Measurements from ENCODE around the gene SSX2IP.
"Not testable (repeated sequence)": the region's sequence is repeated elsewhere in the genome, so short reads cannot be mapped to it uniquely, and the experiment has no call there.

Gene SSX2IP

GRCh38 chr1:84675106-84675505, 15.2 kb downstream of the SSX2IP start:
- DNase-seq: no peak

DNA sequence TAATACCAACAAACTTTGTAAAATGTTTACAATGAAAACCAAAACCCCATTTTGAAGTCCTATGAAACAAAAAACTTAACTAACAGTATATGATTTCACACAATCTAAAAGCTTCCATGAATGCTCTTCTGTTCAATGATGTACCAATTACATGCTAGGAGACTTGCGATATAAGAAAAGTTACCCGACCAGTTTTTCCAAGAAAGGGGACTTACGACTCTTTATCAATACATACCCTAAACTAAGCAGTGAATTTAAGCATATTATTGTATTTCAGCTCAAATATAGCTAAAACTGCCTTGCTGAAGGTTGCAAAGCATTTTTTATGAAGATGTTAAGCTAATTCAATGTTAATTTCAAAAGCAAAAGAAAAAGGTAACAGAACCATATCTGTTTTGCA, 15.6 kb downstream of the SSX2IP start:
- no peak for DNase-seq

- DNase-seq: no peak
Observed at GRCh38 chr1:84674021-84674420, 16.2 kb downstream of the SSX2IP start.

- no peak for DNase-seq
Observed at GRCh38 chr1:84672080-84672854, 18.0 kb downstream of the SSX2IP start.

DNA sequence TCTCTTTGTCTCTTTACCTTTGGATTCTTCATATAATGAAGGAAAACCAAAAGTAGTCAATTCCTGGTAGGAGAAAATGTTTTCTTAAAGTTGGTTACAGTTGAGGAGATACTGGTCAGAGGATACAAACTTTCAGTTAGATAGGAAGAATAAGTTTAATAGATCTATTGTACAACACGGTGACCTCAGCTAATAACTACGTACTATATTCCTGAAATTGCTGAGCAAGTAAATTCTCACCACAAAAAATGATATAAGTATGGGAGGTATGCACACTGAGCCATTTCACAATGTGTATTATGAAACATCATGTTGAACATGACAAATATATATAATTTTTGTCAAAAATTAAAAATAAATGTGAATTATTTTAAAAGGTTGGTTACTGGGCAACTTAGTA, 20.4 kb downstream of the SSX2IP start:
- DNase-seq: no peak

GRCh38 chr1:84668185-84668584, 22.1 kb downstream of the SSX2IP start:
- peak; percentile 34 for DNase-seq

- DNase-seq: no peak
Observed at GRCh38 chr1:84665703-84666317, 24.5 kb downstream of the SSX2IP start.

DNA sequence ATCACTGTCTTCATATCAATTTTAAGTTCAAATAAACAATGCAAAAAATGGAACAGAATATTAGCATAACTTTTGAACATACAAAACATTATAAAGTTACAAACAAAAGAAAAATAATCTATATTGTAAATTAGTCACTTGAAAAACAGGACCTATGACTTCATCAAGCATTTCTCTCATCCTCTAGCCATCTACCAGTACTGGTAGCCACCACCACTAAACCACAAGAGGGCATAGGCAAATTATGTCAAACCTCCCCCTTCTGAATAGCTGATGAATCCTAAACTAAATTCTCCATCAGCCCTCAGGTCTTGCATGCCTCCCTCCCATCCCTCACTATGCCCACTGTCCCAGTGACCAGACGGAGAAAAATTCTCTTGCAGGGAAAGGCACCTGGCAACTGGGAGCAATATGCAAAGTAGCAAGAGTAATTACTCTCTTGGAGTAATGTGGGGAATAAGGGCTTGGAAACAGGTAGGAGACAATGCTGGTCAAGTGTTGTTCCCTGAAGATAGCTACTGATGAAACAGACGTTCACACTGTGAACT, 37.1 kb downstream of the SSX2IP start:
- no peak for DNase-seq

GRCh38 chr1:84644472-84644871, 45.8 kb downstream of the SSX2IP start:
- no peak for DNase-seq

DNA sequence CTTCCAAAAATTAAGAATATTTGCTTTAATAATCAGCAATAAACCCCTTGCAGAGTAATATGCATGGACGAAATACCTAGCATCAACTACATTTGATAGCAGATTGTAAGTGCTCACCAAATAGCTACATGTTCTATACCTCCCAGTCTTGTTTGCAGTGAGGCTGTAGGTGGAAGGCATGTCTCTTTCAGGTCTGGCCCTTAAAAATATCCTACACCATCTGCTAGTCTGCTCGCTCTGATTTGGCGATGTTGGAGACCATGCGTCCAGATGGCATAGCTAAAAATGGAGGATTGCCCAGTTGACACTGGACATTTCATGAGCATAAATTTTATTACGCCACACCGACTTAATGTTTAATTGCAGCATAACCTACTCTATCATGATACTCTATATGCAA, 47.1 kb downstream of the SSX2IP start:
- no peak for DNase-seq

- DNase-seq: no peak
Observed at GRCh38 chr1:84642774-84643173, 47.5 kb downstream of the SSX2IP start.

DNA sequence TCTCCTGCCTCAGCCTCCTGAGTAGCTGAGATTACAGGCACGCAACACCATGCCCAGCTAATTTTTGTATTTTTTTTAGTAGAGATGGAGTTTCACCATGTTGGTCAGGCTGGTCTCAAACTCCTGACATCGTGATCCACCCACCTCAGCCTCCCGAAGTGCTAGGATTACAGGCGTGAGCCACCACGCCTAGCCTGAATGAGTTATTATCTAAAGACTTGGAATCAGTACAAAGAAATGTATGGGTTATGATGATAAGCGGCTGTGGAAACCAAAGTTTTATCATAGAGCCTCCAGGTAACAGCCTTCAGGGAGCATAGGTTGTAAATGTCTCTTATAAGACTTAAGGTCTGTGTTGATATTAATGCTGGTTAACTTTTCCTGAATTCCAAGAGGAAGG, 50.5 kb downstream of the SSX2IP start:
- DNase-seq: not testable (repeated sequence)

DNA sequence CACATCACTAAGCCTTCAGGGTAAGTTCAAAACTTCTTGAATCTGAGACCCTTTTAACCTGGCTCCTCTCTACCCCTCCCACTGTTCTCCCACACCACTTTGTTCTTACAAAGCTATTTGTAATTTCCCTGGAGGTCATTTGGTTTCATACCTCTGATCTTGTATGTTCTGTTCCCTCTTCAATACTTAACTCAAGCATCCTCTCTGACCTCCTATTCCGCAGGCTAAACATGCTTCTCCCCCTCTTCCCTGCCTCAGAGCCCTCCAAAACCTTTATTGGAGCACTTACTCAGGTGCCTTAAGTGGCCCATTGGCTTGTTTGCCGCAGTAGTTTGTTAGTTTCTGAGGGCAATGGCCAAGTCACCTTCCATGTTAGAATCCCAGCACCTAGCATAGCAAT, 54.8 kb downstream of the SSX2IP start:
- no peak for DNase-seq

GRCh38 chr1:84634536-84635205, 55.6 kb downstream of the SSX2IP start:
- DNase-seq: no peak

DNA sequence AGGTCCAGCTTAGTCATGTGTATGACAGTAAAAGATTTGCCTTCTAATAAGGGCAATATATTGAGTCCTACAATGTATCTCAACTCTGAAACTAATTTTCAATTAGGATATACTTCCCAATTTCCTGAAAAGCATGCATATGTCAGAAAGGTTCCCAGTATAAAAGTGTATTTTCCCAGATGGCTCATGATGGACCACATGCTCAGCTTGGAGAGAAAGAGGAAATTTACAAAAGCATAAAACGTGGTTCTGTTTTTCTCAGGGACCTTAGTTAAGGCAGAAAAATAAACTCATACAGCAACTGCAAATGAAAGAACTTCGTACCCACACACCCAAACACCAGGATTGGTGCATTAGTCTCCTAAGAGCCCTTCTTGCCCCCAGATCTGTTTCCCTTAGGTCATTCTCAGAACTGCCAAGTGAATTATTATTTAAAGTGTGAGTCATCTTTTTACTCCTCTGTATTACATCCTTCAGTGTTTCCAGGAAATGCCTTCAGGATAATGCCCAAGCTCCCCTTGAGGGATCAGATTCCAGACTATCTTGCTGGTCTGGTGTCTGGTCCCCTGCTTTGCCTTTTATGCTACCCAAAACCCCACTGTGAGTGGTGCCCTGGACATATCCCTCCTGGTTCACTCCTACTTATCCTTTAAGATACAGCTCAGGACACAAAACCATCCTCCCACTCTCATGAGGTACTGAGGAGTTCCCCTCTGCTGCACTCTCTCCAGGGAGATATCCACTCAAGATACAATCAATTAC, 57.4 kb downstream of the SSX2IP start:
- no peak for DNase-seq

GRCh38 chr1:84632137-84632536, 58.1 kb downstream of the SSX2IP start:
- DNase-seq: no peak

DNA sequence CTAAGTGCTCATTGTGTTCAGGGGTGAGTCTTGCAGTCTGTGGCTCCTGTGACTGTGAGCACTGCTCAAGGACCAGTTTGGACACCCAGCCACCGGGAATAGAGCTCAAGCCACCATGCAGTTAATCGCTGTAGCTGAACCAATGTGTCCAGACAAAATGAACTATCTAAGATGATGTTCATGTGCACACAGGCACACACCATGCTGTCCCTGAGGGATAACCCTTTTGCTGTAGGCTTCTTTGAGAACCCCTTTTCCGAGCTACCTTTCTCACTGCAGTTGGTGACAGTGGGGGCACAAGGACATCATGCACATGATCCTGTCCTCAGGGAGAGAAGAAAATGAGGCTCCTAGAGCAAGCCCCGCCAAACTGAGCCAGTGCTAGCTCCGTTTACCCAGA, 65.4 kb downstream of the SSX2IP start:
- DNase-seq: no peak

DNA sequence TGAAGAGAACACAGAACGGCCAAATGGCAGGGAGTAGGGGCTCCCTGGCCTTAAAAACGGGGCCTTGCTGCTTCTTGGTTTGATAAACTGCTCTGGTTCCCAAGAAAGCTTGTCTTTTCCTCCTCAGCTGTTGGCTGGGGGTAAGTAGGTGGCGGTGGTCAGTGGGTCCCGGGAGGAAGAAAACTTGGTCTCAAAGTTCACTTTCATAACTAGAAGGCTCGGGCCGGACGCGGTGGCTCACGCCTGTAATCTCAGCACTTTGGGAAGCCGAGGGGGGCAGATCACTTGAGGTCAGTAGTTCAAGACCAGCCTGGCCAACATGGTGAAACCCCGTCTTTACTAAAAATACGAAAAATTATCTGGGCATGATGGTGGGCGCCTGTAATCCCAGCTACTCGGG, 68.7 kb downstream of the SSX2IP start:
- DNase-seq: no peak

GRCh38 chr1:84620720-84621313, 69.4 kb downstream of the SSX2IP start:
- peak; percentile 81 for DNase-seq

- no peak for DNase-seq
Observed at GRCh38 chr1:84619383-84620102, 70.7 kb downstream of the SSX2IP start.

DNA sequence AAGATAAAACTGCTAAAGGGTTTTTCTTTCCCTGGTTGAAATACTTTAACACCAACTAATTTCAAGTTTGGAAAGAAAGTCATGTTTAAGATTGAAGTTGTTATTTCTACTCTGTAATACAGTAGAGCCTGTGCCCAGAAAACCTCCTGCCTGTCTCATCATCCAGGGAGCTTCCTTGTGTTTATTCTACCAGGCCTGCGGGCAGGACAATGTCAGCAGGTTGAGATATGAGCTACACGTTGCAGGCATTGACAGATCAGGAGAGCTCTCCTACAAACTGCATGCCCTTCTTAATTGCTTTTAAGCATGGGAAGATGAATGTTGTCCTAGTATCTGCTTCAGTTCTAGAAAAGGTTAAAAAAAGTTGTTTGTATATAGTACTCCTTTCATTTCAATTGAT, 72.9 kb downstream of the SSX2IP start:
- DNase-seq: no peak

GRCh38 chr1:84615790-84616189, 74.5 kb downstream of the SSX2IP start:
- DNase-seq: no peak

Measured in CD4-positive, alpha-beta T cell treated with Interleukin-17A for 1 hour (primary cell).